HG03460 (cell line): ENCODE measurements around the gene CPSF3.

Experiments used
- ATAC-seq: cut with Tn5 transposase; IDR thresholded peaks from one replicate; pipeline ENCODE4 v1.9.1; 2021; ENCODE audit not compliant: unreplicated experiment

The CPSF3 gene

GRCh38 chr2:9423100-9423921, at the start of gene CPSF3, which contains the start of gene ITGB1BP1:
Gene CPSF3 (plus strand): TSS chr2:9423654. CDS start chr2:9423774, 120 bp downstream.
Gene ITGB1BP1 (minus strand): TSS chr2:9423528. CDS start chr2:9418697, 4,831 bp downstream.
- ATAC-seq = peak; percentile 86

GRCh38 chr2:9374071-9374730, 49.3 kb upstream of the CPSF3 start:
- ATAC-seq = no peak

- ATAC-seq = no peak
Observed at GRCh38 chr2:9375857-9376428, 47.5 kb upstream of the CPSF3 start.

- no peak for ATAC-seq
Observed at GRCh38 chr2:9377461-9378097, 45.9 kb upstream of the CPSF3 start.

- ATAC-seq = no peak
Observed at GRCh38 chr2:9378433-9379390, 44.7 kb upstream of the CPSF3 start.

- ATAC-seq = no peak
Observed at GRCh38 chr2:9379391-9379755, 44.1 kb upstream of the CPSF3 start.

- ATAC-seq = no peak
Observed at GRCh38 chr2:9380702-9381628, 42.5 kb upstream of the CPSF3 start.

GRCh38 chr2:9382604-9383235, 40.7 kb upstream of the CPSF3 start:
- no peak for ATAC-seq

- no peak for ATAC-seq
Observed at GRCh38 chr2:9384521-9384920, 38.9 kb upstream of the CPSF3 start.

GRCh38 chr2:9385841-9386240, 37.6 kb upstream of the CPSF3 start:
- no peak for ATAC-seq

- no peak for ATAC-seq
Observed at GRCh38 chr2:9388199-9388681, 35.2 kb upstream of the CPSF3 start.

- no peak for ATAC-seq
Observed at GRCh38 chr2:9388950-9389911, 34.2 kb upstream of the CPSF3 start.

- no peak for ATAC-seq
Observed at GRCh38 chr2:9390151-9390850, 33.2 kb upstream of the CPSF3 start.

GRCh38 chr2:9390991-9391390, 32.5 kb upstream of the CPSF3 start:
- no peak for ATAC-seq

GRCh38 chr2:9391961-9392720, 31.3 kb upstream of the CPSF3 start:
- no peak for ATAC-seq
